Measurements from ENCODE around the gene GOLGA5.

DNA sequence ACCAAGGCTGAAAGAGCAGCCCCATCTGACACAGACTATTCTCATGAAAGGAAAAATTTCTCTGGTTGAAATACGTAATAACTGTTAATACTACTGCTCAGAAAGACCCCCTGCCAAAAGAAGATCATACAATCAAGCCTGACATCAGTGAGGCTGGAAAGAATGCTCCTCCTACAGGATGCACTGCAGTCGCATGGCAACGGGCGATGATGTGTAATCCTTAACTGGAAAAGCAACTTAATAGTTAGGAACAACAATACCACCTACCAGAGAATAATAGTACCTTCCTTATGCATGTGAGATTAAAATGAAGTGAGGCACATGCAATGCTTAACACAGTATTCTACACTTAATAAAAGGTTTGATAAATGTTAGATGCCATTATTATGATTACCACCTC, 1.2 kb upstream of the GOLGA5 start:
- TF ChIP-seq CTCF (IDR thresholded peaks at IDR 0.05): no peak
- TF ChIP-seq POLR2AphosphoS5 (IDR thresholded peaks at IDR 0.05; ENCODE audit: low read depth, low read length): no peak
